Glutamatergic neuron (in vitro differentiated cells): Measurements from ENCODE around the gene FAM3B. TPM values are rescaled to one million over a fixed set of nuclear protein-coding genes. Genes with fewer than 3 reads are reported as not detected.

Source experiments
- DNase-seq: peaks from one replicate; pipeline ENCODE4 v3.0.0; 2022
- H3K27ac Mint-ChIP-seq: one replicate; pipeline ENCODE4 v1.8.0; 2020; ENCODE audit warnings: mild to moderate bottlenecking, mixed read lengths, inconsistent platforms; ENCODE audit not compliant: unreplicated experiment
- H3K27me3 Mint-ChIP-seq: one replicate; pipeline ENCODE4 v1.8.0; 2020; ENCODE audit warnings: mild to moderate bottlenecking, moderate library complexity, mixed read lengths, inconsistent platforms; ENCODE audit not compliant: unreplicated experiment
- H3K36me3 Mint-ChIP-seq: one replicate; pipeline ENCODE4 v1.8.0; 2020; ENCODE audit warnings: mild to moderate bottlenecking, mixed read lengths, inconsistent platforms; ENCODE audit not compliant: unreplicated experiment
- H3K4me1 Mint-ChIP-seq: one replicate; pipeline ENCODE4 v1.8.0; 2020; ENCODE audit warnings: mild to moderate bottlenecking, low read depth, mixed read lengths, inconsistent platforms; ENCODE audit not compliant: unreplicated experiment
- H3K4me3 Mint-ChIP-seq: one replicate; pipeline ENCODE4 v1.8.0; 2020; ENCODE audit warnings: mild to moderate bottlenecking, mixed read lengths, inconsistent platforms; ENCODE audit not compliant: unreplicated experiment
- H3K9me3 Mint-ChIP-seq: one replicate; pipeline ENCODE4 v1.8.0; 2020; ENCODE audit warnings: mild to moderate bottlenecking, moderate library complexity, mixed read lengths, inconsistent platforms; ENCODE audit not compliant: unreplicated experiment
- total RNA-seq: library from RNA; stranded (reverse); fragmentation: NEBNext Ultra II Directional; extraction: Animal tissue kit (Norgen Biotek cat#: 25700); gene quantifications from one replicate; pipeline ENCODE4 v1.2.1, GENCODE V29; 2021; ENCODE audit not compliant: unreplicated experiment
- TF ChIP-seq, protein P1 (sequence below): fragments of 200-600 bp; sonication (generic); IDR thresholded peaks from one replicate; pipeline ENCODE4 v1.5.0; 2021; ENCODE audit not compliant: partially characterized antibody, unreplicated experiment

The FAM3B gene
- total RNA-seq, 1 donor from 2014 or later, result not detected

DNA sequence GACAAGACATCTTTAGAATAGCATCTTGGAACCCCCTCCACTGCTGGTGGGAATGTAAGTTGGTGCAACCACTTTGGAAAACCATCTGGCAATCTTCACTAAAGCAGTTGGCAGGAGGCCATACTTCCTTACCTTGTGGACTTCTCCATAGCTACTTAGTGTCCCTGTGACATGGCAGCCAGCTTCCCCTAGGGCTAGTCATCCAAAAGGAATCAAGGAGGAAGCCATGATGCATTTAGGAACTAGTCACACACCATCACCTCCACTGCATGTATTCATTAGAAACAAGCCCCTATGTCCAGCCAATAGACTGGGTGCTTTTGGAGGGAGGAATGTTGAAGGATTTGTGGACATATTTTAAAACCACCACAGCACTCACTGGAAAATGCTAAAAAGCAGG, 65.1 kb downstream of the FAM3B start:
- H3K36me3 Mint-ChIP-seq, result peaks cover 3% of the 10 kb centered on the region
- H3K4me3 Mint-ChIP-seq, result no peak overlapping the region
- TF ChIP-seq, protein P1, sequence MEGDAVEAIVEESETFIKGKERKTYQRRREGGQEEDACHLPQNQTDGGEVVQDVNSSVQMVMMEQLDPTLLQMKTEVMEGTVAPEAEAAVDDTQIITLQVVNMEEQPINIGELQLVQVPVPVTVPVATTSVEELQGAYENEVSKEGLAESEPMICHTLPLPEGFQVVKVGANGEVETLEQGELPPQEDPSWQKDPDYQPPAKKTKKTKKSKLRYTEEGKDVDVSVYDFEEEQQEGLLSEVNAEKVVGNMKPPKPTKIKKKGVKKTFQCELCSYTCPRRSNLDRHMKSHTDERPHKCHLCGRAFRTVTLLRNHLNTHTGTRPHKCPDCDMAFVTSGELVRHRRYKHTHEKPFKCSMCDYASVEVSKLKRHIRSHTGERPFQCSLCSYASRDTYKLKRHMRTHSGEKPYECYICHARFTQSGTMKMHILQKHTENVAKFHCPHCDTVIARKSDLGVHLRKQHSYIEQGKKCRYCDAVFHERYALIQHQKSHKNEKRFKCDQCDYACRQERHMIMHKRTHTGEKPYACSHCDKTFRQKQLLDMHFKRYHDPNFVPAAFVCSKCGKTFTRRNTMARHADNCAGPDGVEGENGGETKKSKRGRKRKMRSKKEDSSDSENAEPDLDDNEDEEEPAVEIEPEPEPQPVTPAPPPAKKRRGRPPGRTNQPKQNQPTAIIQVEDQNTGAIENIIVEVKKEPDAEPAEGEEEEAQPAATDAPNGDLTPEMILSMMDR, result no peak
- H3K4me1 Mint-ChIP-seq, result peaks cover 1% of the 10 kb centered on the region
- DNase-seq, result no peak
- H3K27ac Mint-ChIP-seq, result no peak overlapping the region
- peaks cover 6% of the 10 kb centered on the region for H3K9me3 Mint-ChIP-seq
- peaks cover 2% of the 10 kb centered on the region for H3K27me3 Mint-ChIP-seq

DNA sequence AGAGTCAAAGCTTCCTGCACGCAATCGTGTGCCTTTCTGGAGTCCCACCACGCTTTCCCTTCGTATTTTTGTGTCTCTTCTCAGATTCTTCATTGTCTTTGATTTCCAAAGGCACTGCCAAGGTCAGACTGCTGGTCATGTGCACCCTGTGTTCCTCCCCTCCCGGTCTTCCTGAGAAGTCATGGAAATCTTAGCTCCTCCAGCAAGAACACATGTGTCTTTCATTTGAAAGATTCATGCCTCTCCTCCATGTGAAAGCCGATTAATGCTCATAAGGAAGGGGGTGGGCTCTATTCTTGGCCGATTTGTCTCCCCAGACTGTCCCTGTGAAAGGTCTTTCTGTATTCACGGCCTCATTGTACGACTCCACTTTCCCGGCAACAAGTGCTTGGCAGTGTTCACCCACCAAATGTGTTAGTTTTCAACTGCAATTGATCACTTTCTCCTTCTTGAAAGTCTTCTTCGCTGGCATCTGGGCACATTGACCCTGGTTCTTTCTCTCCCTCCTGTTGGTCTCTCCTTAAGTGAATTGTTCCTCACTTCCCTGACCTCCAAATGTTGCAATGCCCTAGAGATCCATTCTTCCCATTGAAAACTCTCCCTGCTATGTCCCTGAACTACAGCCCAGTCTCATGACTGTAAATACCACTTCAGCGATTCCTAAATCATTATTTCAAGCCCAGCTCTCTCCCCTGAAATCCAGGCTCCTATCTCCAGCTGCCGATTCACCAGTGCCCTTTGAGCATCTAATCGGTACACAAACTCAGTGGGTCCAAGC, 70.6 kb downstream of the FAM3B start:
- no peaks in the 10 kb centered on the region for H3K4me1 Mint-ChIP-seq
- no peak overlapping the region for H3K4me3 Mint-ChIP-seq
- H3K27ac Mint-ChIP-seq, result no peak overlapping the region
- peaks cover 7% of the 10 kb centered on the region for H3K9me3 Mint-ChIP-seq
- no peak for DNase-seq
- H3K27me3 Mint-ChIP-seq, result peaks cover 2% of the 10 kb centered on the region
- TF ChIP-seq, protein P1, result no peak
- H3K36me3 Mint-ChIP-seq, result peaks cover 3% of the 10 kb centered on the region

DNA sequence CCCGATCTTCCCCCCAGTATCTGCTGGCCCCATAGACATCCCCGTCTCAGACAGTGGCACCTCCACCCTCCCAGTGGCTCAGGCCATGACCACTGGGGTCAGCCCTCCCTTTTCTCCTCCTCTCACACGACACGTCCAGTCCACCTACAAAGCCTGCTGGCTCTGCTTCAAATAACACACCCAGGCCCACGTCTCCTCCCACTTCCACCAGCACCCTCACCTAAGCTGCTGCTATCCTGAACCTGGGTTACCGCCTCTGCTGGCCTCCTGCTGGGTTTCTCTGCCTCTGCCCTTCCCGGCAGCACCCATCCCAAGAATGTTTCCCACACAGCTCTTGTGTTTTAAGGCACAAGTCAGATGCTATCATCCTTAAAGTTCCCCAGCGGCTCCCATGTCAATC, 71.2 kb downstream of the FAM3B start:
- TF ChIP-seq, protein P1, result no peak
- Mint-ChIP-seq H3K27me3 (peaks cover 1% of the 10 kb centered on the region), H3K27ac (no peak overlapping the region), H3K4me1 (no peaks in the 10 kb centered on the region), H3K4me3 (no peak overlapping the region), H3K36me3 (peaks cover under 1% of the 10 kb centered on the region), H3K9me3 (peaks cover 7% of the 10 kb centered on the region)
- no peak for DNase-seq

DNA sequence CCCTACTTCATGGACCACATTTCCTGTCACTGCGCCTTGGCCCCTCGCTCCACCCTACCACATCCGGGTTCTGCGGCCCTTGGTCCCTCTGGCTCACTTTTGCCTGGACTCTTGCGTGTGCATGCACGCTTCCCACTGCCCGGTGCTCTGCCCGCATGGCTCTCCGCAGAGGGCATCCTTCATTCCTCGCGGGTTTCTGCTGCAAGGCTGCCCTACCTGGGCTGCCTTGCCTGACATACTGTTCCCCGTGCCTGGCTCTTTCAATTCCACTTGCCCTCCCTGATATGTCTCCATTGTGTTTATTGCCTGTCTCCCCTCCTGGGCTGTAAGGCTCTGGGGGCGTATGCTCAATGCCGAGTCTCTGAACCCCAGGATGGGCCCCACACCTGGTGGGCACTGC, 71.7 kb downstream of the FAM3B start:
- TF ChIP-seq, protein P1, result no peak
- Mint-ChIP-seq H3K27ac (no peak overlapping the region), H3K27me3 (no peaks in the 10 kb centered on the region), H3K4me1 (no peaks in the 10 kb centered on the region), H3K36me3 (no peaks in the 10 kb centered on the region), H3K4me3 (no peak overlapping the region), H3K9me3 (peaks cover 9% of the 10 kb centered on the region)
- DNase-seq, result no peak

DNA sequence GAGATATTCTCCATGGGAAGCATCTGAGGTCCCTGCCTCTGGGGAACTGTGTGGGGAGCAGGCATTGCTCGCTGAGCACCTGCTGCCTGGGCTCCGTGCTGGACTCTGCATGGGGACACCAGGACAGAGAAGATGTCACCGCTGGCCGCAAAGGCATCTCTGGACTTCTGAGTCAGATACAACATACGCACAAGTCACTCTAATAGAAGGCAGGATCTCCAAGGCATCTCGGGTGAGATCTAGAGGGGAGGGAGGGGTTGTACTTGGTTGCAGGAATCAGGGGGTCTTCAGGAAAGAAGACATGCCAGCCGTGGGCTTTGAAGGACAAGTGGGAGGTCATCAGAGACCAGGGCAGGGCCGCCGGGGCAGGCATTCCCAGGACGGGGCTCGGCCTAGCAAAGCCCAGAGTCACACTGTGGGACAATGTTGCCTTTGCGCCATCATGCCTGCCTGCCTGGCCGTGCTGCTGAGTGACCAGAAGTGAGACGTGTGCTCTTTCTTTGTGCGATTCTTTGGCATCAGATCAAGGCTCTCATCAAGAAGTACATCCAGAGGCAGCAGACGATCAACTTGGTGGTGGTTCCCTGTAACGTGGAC, 73.5 kb downstream of the FAM3B start:
- Mint-ChIP-seq H3K36me3 (peaks cover 9% of the 10 kb centered on the region), H3K27ac (no peak overlapping the region), H3K27me3 (peaks cover under 1% of the 10 kb centered on the region), H3K4me1 (no peaks in the 10 kb centered on the region), H3K4me3 (no peak overlapping the region), H3K9me3 (peaks cover 10% of the 10 kb centered on the region)
- no peak for DNase-seq
- TF ChIP-seq, protein P1, result no peak
